AG04450 (cell line): ENCODE results near the gene GUF1. TPM values are rescaled to one million over a fixed set of nuclear protein-coding genes. Genes with fewer than 3 reads are reported as not detected.
A peak's percentile ranks its signal among the peaks of the same experiment; 100 is the strongest.
"Not testable (repeated sequence)": the region's sequence is repeated elsewhere in the genome, so short reads cannot be mapped to it uniquely, and the experiment has no call there.

ENCODE experiments used
- CTCF ChIA-PET: fragments of 300-600, 350-600 bp; formaldehyde crosslinking; extraction: SDS; loops from one replicate; lab custom pipeline; 2022; ENCODE audit warnings: antibody characterized with exemption, inconsistent platforms; lab: Charles Lee
- POLR2A ChIA-PET: fragments of 350-600 bp; formaldehyde crosslinking; extraction: SDS; loops from one replicate; lab custom pipeline; 2021; ENCODE audit warnings: antibody characterized with exemption, inconsistent platforms; lab: Yijun Ruan, JAX
- DNase-seq: peaks from one replicate; pipeline ENCODE4 v3.0.0-alpha.2; 2011; ENCODE audit warnings: low read depth, low spot score
- H3K27ac ChIP-seq: one replicate; pipeline ENCODE4 v1.5.1; 2012; ENCODE audit warnings: low read depth, low read length, control low read depth
- H3K27me3 ChIP-seq: one replicate; pipeline ENCODE4 v1.6.0; 2012; ENCODE audit warnings: low read length; ENCODE audit not compliant: control insufficient read depth, insufficient read depth
- H3K4me3 ChIP-seq: 2 replicates; pipeline ENCODE4 v1.5.1; 2011; ENCODE audit warnings: mild to moderate bottlenecking, low read depth, low read length, control low read depth
- H3K9me3 ChIP-seq: 2 replicates; pipeline ENCODE4 v1.5.1; 2012; ENCODE audit warnings: low read length; ENCODE audit not compliant: control insufficient read depth, insufficient read depth
- CTCF ChIP-seq: IDR thresholded peaks from 2 replicates; pipeline ENCODE4 v1.5.1; 2011; ENCODE audit warnings: low read depth, low read length, control low read depth, inconsistent platforms
- polyA plus RNA-seq: library from polyadenylated mRNA; depleted of rRNA; stranded (reverse); fragments of >200 nt; gene quantifications from 2 replicates; pipeline ENCODE4 v1.2.3, GENCODE V29; 2011; rRNA removed

Gene GUF1
- polyA plus RNA-seq, 1 experiment: 23.1 TPM

- no peak overlapping the region for H3K4me3 ChIP-seq
- CTCF ChIA-PET: interaction anchor here (0.9 to 1.2 kb wide), 3 partner anchors 10 to 98 kb away, joined by 3 to 4 read pairs (median 3); no protein-coding TSS in a partner anchor
- no peak for DNase-seq
- no peaks in the 10 kb centered on the region for H3K27me3 ChIP-seq
- no peaks in the 10 kb centered on the region for H3K9me3 ChIP-seq
- no peak for TF ChIP-seq CTCF
- H3K27ac ChIP-seq: no peak overlapping the region
- POLR2A ChIA-PET: no interaction called here
These were observed 49.3 kb downstream of the GUF1 start for GRCh38 chr4:44727471-44727870.

DNA sequence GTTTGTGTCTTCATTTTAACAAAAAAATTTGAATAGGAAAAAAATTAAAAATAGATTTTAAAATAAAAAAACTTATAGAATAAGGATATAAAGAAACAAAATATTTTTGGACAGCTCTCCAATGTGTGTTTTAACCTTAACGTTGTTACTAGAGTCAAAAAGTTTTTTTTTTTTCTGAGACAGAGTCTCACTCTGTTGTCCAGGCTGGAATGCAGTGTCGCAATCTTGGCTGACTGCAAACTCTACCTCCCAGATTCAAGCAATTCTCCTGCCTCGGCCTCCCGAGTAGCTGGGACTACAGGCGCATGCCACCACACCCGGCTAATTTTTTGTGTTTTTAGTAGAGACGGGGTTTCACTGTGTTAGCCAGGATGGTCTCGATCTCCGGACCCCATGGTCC, 50.5 kb downstream of the GUF1 start:
- POLR2A ChIA-PET, DNase-seq, H3K9me3 ChIP-seq, H3K27me3 ChIP-seq, H3K4me3 ChIP-seq, H3K27ac ChIP-seq: not testable (repeated sequence)
- CTCF ChIA-PET: interaction anchor here (0.6 kb wide), 1 partner anchor 10 kb away, joined by 3 read pairs; no protein-coding TSS in a partner anchor

DNA sequence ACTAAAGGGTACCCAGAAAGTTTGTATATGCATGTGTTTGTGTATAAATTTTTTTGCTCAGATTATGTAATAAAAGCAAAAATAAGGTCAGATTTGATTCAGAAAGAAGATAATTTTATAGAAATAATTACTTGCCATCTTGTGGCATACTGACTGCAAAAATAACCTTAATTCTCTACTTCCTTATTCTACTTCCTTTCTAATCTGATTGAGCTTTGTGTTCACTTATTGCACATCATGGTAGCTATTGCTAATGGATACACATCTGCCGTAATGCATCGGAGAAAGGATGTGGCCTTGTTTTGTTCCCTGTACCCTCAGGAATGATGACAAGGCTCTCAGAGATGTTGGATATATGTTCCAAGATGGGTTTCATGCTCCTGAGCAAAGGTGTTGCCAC, 58.7 kb downstream of the GUF1 start:
- Histone ChIP-seq H3K9me3 (no peaks in the 10 kb centered on the region), H3K4me3 (no peak overlapping the region), H3K27ac (no peak overlapping the region), H3K27me3 (no peaks in the 10 kb centered on the region)
- DNase-seq: no peak
- POLR2A ChIA-PET: no interaction called here
- TF ChIP-seq CTCF: no peak
- CTCF ChIA-PET: no interaction called here

GRCh38 chr4:44738615-44739014, 60.4 kb downstream of the GUF1 start:
- Histone ChIP-seq H3K4me3 (no peak overlapping the region), H3K9me3 (no peaks in the 10 kb centered on the region), H3K27me3 (no peaks in the 10 kb centered on the region), H3K27ac (no peak overlapping the region)
- POLR2A ChIA-PET: no interaction called here
- DNase-seq: no peak
- TF ChIP-seq CTCF: peak; percentile 47
- CTCF ChIA-PET: interaction anchor here (0.7 to 1.1 kb wide), 2 partner anchors 10 to 12 kb away, joined by 3 read pairs; partner anchors contain the start of gene GNPDA2

- no peak for DNase-seq
- POLR2A ChIA-PET: no interaction called here
- no peak overlapping the region for H3K27ac ChIP-seq
- CTCF ChIA-PET: interaction anchor here (1.1 kb wide), 1 partner anchor 19 kb away, joined by 5 read pairs; no protein-coding TSS in a partner anchor
- no peaks in the 10 kb centered on the region for H3K9me3 ChIP-seq
- no peak for TF ChIP-seq CTCF
- no peak overlapping the region for H3K4me3 ChIP-seq
- no peaks in the 10 kb centered on the region for H3K27me3 ChIP-seq
These were observed 62.0 kb downstream of the GUF1 start for GRCh38 chr4:44740201-44740600.

Other genes with a start within 250 kb of the GUF1 start
- gene KCTD8, start 229.6 kb upstream of the GUF1 start, polyA plus RNA-seq: 0.05 TPM in 1 of 2 replicates, not detected in the other
- not detected in 2 replicates for gene YIPF7, start 26.8 kb upstream of the GUF1 start, polyA plus RNA-seq
- 18.4 and 23.5 TPM in 2 replicates for gene GNPDA2, start 48.1 kb downstream of the GUF1 start, polyA plus RNA-seq